Measurements from ENCODE around the gene ABCC6. TPM values are rescaled to one million over a fixed set of nuclear protein-coding genes. Genes with fewer than 3 reads are reported as not detected.
"Not testable (repeated sequence)": the region's sequence is repeated elsewhere in the genome, so short reads cannot be mapped to it uniquely, and the experiment has no call there.

The ABCC6 gene
- total RNA-seq (2014; rRNA removed; shearing (Covaris generic); ENCODE audit: low replicate concordance) = not detected in 2 replicates

- H3K9me2 ChIP-seq (replicated peaks; ENCODE audit: insufficient read depth, low read length); H3K27ac ChIP-seq (ENCODE audit: low read length); H3K27me3 ChIP-seq (ENCODE audit: low read length); H2AFZ ChIP-seq (ENCODE audit: low read length); H3K79me2 ChIP-seq (ENCODE audit: low read length); H3K4me3 ChIP-seq (ENCODE audit: low read length); H3K4me1 ChIP-seq (ENCODE audit: low read length); DNase-seq; H3K4me2 ChIP-seq (ENCODE audit: low read depth, low read length, poor library complexity, severe bottlenecking); H3K9me3 ChIP-seq (ENCODE audit: low read length); H4K20me1 ChIP-seq (ENCODE audit: insufficient read depth, low read depth, low read length); H3K9ac ChIP-seq (ENCODE audit: low read length); H3K36me3 ChIP-seq (ENCODE audit: insufficient read depth, low read length): not testable (repeated sequence)
Observed at GRCh38 chr16:16222850-16223661, at the start of gene ABCC6. ABCC6 (minus strand) TSS chr16:16223494; CDS start chr16:16223434, 60 bp downstream.

- H3K36me3 ChIP-seq (ENCODE audit: insufficient read depth, low read length); H3K9ac ChIP-seq (ENCODE audit: low read length); H3K4me1 ChIP-seq (ENCODE audit: low read length); H3K27ac ChIP-seq (ENCODE audit: low read length); H3K9me2 ChIP-seq (replicated peaks; ENCODE audit: insufficient read depth, low read length); H4K20me1 ChIP-seq (ENCODE audit: insufficient read depth, low read depth, low read length); H3K9me3 ChIP-seq (ENCODE audit: low read length); H3K4me2 ChIP-seq (ENCODE audit: low read depth, low read length, poor library complexity, severe bottlenecking); H3K4me3 ChIP-seq (ENCODE audit: low read length); DNase-seq; H3K79me2 ChIP-seq (ENCODE audit: low read length); H2AFZ ChIP-seq (ENCODE audit: low read length); H3K27me3 ChIP-seq (ENCODE audit: low read length): not testable (repeated sequence)
Observed at GRCh38 chr16:16272573-16273221, 49.4 kb upstream of the ABCC6 start.

GRCh38 chr16:16271658-16272057 lies 48.4 kb upstream of the ABCC6 start:
- not testable (repeated sequence) for H3K27ac ChIP-seq (ENCODE audit: low read length); H3K9me2 ChIP-seq (replicated peaks; ENCODE audit: insufficient read depth, low read length); H3K36me3 ChIP-seq (ENCODE audit: insufficient read depth, low read length); H4K20me1 ChIP-seq (ENCODE audit: insufficient read depth, low read depth, low read length); H3K4me1 ChIP-seq (ENCODE audit: low read length); H3K9me3 ChIP-seq (ENCODE audit: low read length); H3K4me2 ChIP-seq (ENCODE audit: low read depth, low read length, poor library complexity, severe bottlenecking); H3K79me2 ChIP-seq (ENCODE audit: low read length); H3K9ac ChIP-seq (ENCODE audit: low read length); H2AFZ ChIP-seq (ENCODE audit: low read length); H3K4me3 ChIP-seq (ENCODE audit: low read length); H3K27me3 ChIP-seq (ENCODE audit: low read length); DNase-seq

- not testable (repeated sequence) for H3K9ac ChIP-seq (ENCODE audit: low read length); H3K9me2 ChIP-seq (replicated peaks; ENCODE audit: insufficient read depth, low read length); H3K4me1 ChIP-seq (ENCODE audit: low read length); DNase-seq; H3K27me3 ChIP-seq (ENCODE audit: low read length); H3K9me3 ChIP-seq (ENCODE audit: low read length); H3K27ac ChIP-seq (ENCODE audit: low read length); H3K4me3 ChIP-seq (ENCODE audit: low read length); H3K36me3 ChIP-seq (ENCODE audit: insufficient read depth, low read length); H4K20me1 ChIP-seq (ENCODE audit: insufficient read depth, low read depth, low read length); H3K4me2 ChIP-seq (ENCODE audit: low read depth, low read length, poor library complexity, severe bottlenecking); H3K79me2 ChIP-seq (ENCODE audit: low read length); H2AFZ ChIP-seq (ENCODE audit: low read length)
Observed at GRCh38 chr16:16268185-16268808, 45.0 kb upstream of the ABCC6 start.

GRCh38 chr16:16267708-16268107 lies 44.4 kb upstream of the ABCC6 start:
- not testable (repeated sequence) for DNase-seq; H3K36me3 ChIP-seq (ENCODE audit: insufficient read depth, low read length); H3K9me3 ChIP-seq (ENCODE audit: low read length); H3K9ac ChIP-seq (ENCODE audit: low read length); H2AFZ ChIP-seq (ENCODE audit: low read length); H4K20me1 ChIP-seq (ENCODE audit: insufficient read depth, low read depth, low read length); H3K27me3 ChIP-seq (ENCODE audit: low read length); H3K79me2 ChIP-seq (ENCODE audit: low read length); H3K27ac ChIP-seq (ENCODE audit: low read length); H3K9me2 ChIP-seq (replicated peaks; ENCODE audit: insufficient read depth, low read length); H3K4me3 ChIP-seq (ENCODE audit: low read length); H3K4me1 ChIP-seq (ENCODE audit: low read length); H3K4me2 ChIP-seq (ENCODE audit: low read depth, low read length, poor library complexity, severe bottlenecking)

GRCh38 chr16:16265044-16265443 lies 41.8 kb upstream of the ABCC6 start:
- not testable (repeated sequence) for H3K9ac ChIP-seq (ENCODE audit: low read length); H2AFZ ChIP-seq (ENCODE audit: low read length); H3K4me3 ChIP-seq (ENCODE audit: low read length); H3K27me3 ChIP-seq (ENCODE audit: low read length); H3K27ac ChIP-seq (ENCODE audit: low read length); H3K4me1 ChIP-seq (ENCODE audit: low read length); H3K9me2 ChIP-seq (replicated peaks; ENCODE audit: insufficient read depth, low read length); H3K36me3 ChIP-seq (ENCODE audit: insufficient read depth, low read length); H3K4me2 ChIP-seq (ENCODE audit: low read depth, low read length, poor library complexity, severe bottlenecking); H4K20me1 ChIP-seq (ENCODE audit: insufficient read depth, low read depth, low read length); DNase-seq; H3K9me3 ChIP-seq (ENCODE audit: low read length); H3K79me2 ChIP-seq (ENCODE audit: low read length)

- H3K4me2 ChIP-seq (ENCODE audit: low read depth, low read length, poor library complexity, severe bottlenecking); H3K9me3 ChIP-seq (ENCODE audit: low read length); H3K9ac ChIP-seq (ENCODE audit: low read length); H3K9me2 ChIP-seq (replicated peaks; ENCODE audit: insufficient read depth, low read length); H3K36me3 ChIP-seq (ENCODE audit: insufficient read depth, low read length); H3K27ac ChIP-seq (ENCODE audit: low read length); H2AFZ ChIP-seq (ENCODE audit: low read length); H3K27me3 ChIP-seq (ENCODE audit: low read length); H3K79me2 ChIP-seq (ENCODE audit: low read length); DNase-seq; H3K4me1 ChIP-seq (ENCODE audit: low read length); H4K20me1 ChIP-seq (ENCODE audit: insufficient read depth, low read depth, low read length); H3K4me3 ChIP-seq (ENCODE audit: low read length): not testable (repeated sequence)
Observed at GRCh38 chr16:16263947-16264346, 40.7 kb upstream of the ABCC6 start.

- H3K9me2 ChIP-seq (replicated peaks; ENCODE audit: insufficient read depth, low read length); H2AFZ ChIP-seq (ENCODE audit: low read length); H3K9ac ChIP-seq (ENCODE audit: low read length); DNase-seq; H3K4me2 ChIP-seq (ENCODE audit: low read depth, low read length, poor library complexity, severe bottlenecking); H4K20me1 ChIP-seq (ENCODE audit: insufficient read depth, low read depth, low read length); H3K9me3 ChIP-seq (ENCODE audit: low read length); H3K27me3 ChIP-seq (ENCODE audit: low read length); H3K4me3 ChIP-seq (ENCODE audit: low read length); H3K27ac ChIP-seq (ENCODE audit: low read length); H3K36me3 ChIP-seq (ENCODE audit: insufficient read depth, low read length); H3K79me2 ChIP-seq (ENCODE audit: low read length); H3K4me1 ChIP-seq (ENCODE audit: low read length): not testable (repeated sequence)
Observed at GRCh38 chr16:16262954-16263555, 39.8 kb upstream of the ABCC6 start.

Measured in Karpas-422 (cell line).